Left cardiac atrium (tissue), 4 donors: Measurements from ENCODE around the gene CATSPER3. TPM values are rescaled to one million over a fixed set of nuclear protein-coding genes. Genes with fewer than 3 reads are reported as not detected.

Source experiments
- ATAC-seq, 2 donors: fragments of 200-7000 bp; cut with Tn5 transposase; one replicate each; pipeline ENCODE4 v1.9.1; 2020; ENCODE audit warnings: mild to moderate bottlenecking in 2 of 2, moderate library complexity in 2 of 2
- DNase-seq: peaks from one replicate; pipeline ENCODE4 v3.0.0-alpha.2; 2020
- intact Hi-C, 2 donors: fragments of 100-400 bp; cut with DNase I; formaldehyde crosslinking; loops; one replicate each; pipeline versions ENCODE4 v1.14.1 to v1.15.1; 2022 to 2023
- long read RNA-seq: library from polyadenylated mRNA; unstranded; transcript quantifications from one replicate; pipeline ENCODE4 v2.0.0, GENCODE V29; 2021
- total RNA-seq, 2 donors: library from RNA; stranded (reverse); fragmentation: NEBNext Ultra II Directional; extraction: Animal tissue kit (Norgen Biotek cat#: 25700); gene quantifications; one replicate each; pipeline ENCODE4 v1.2.1, GENCODE V29; 2021
- donor health status: DM: no; HTN: yes; CAD: no.
- donor health status: DM: no; HTN: yes; CAD: no; lungs with severe emphysema.
- donor health status: DM: yes; HTN: yes; CAD: no.
- donor health status: Dilated cardiomyopathy.

The CATSPER3 gene
- total RNA-seq: under 1 TPM; 0.31 to 0.68 TPM
- long read RNA-seq: 0 reads

DNA sequence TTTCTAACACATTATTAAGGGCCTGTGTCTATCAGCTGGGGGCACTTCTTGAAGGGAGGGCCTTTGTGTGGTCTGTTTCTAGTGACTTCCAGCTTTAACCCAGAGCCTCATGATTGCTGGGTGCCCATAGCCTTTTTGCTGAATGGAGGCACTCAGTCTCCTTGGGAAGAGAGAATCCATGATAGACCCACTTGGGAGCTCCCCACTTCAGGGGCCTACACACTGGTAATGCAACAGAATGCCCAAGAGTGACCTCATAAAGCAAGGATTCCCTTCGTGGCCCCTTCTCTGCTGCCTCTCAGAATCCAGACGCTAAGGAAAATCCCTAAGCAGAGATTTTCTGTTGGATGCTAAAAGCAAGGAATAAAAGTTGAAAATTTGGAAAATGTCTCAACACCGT lies at the start of gene CATSPER3:
TSS of gene CATSPER3 (plus strand) at position 301 of the 400 bp plus-strand sequence. CDS start at position 386, 85 bp downstream.
- ATAC-seq (no peak), DNase-seq (no peak)
- intact Hi-C loops: no loop called here

GRCh38 chr5:134918861-134919260 lies 48.8 kb upstream of the CATSPER3 start:
- intact Hi-C loops: no loop called here
- ATAC-seq (no peak), DNase-seq (no peak)

GRCh38 chr5:134920848-134921575 lies 46.7 kb upstream of the CATSPER3 start:
- intact Hi-C loops: no loop called here
- DNase-seq (no peak), ATAC-seq (no peak)

GRCh38 chr5:134932508-134932907 lies 35.2 kb upstream of the CATSPER3 start:
- no peak for ATAC-seq
- DNase-seq: no peak
- intact Hi-C loops: no loop called here

- DNase-seq (no peak), ATAC-seq (no peak)
- intact Hi-C loops: no loop called here
These were observed 33.5 kb upstream of the CATSPER3 start for GRCh38 chr5:134934202-134934601.

DNA sequence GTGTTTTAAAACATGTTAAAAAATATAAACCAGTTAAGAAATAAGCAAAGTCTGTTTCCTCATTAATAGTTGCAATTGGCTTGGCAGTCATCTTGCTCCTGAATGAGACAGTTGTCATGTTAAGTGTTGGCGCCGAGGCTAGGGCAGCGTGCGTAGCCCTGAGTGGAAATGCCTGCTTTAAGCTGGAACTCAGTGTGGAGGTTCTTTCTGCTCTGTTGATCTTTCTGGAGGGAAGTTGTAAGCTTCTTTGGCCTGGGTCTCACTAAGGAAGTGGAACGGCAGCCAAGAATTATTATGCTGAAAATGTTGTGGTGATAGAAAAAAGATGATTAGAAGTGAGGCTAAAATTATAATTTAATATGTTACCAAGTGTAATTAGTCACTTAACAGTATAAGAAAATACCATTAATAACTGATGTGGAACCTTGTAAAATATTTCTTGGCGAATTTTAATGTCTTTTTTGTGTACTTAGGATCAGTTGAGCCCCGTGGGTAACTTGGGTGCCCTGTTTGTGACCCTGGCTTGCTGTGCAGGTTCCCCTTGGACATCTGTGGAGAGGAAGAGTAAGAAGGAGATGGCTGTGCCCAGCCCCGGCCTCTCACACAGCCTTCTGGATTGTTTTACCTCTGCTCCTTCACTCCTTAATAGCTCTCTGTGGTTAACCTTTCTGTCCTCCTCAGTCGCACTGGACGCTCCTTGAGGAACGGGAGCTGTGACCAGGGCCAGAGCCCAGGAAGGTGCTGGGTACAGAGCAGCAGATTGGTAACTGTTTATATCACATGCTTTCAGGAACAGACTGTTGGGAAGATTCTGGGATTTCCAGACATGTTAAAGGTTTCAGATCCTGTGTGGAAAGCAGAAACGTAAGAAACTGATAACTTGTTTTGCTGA lies 31.8 kb upstream of the CATSPER3 start:
- intact Hi-C loops: no loop called here
- no peak for DNase-seq
- ATAC-seq: no peak

GRCh38 chr5:134937526-134937925 lies 30.2 kb upstream of the CATSPER3 start:
- intact Hi-C loops: no loop called here

DNA sequence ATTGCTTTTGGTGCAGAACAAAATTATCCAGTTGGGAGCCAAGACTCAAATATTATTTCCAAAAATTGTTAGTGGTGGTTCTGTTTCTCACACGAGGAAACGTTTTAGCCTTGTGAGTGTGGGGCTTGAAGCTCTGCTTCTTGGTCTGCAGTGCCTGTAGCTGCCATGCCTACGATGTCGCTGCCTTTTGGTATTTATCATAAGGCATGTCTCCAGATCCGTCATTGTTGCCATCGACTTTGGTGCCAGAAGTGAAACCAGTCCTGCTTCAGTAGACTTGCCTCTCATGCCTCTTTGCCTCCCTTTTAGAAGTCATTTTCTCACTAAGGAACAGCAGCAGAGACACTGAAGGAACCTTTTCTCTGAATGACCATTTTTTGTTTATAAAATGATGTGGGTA lies 29.7 kb upstream of the CATSPER3 start:
- no peak for ATAC-seq
- intact Hi-C loops: no loop called here
- no peak for DNase-seq

More at GRCh38 chr5:134937526-134937925, 30.2 kb upstream of the CATSPER3 start:
- no peak for DNase-seq
- ATAC-seq: no peak

GRCh38 chr5:134939500-134939899 lies 28.2 kb upstream of the CATSPER3 start:
- ATAC-seq (no peak), DNase-seq (no peak)
- intact Hi-C loops: no loop called here

- intact Hi-C loops: no loop called here
- no peak for DNase-seq
- ATAC-seq: no peak
These were observed 24.2 kb upstream of the CATSPER3 start for GRCh38 chr5:134943547-134943946.

DNA sequence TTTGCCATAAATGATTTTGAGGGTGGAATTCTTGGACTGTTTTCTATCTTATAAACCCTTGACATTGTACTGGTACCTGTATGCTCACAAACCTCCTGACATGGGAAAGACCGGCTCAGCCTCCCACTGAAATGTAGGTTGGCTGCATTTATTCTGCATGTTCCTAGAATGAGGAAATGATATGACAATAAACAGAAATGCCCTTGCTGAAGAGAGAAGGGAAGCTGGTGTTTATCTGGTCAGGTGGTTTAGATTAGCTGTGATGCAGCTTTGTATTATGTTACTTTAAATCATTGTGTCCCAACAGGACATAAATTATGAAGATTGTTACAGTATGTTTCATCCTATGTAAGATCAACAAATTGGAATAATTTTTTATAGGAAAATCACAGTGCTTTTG lies 23.1 kb upstream of the CATSPER3 start:
- no peak for ATAC-seq

GRCh38 chr5:134945041-134945440 lies 22.7 kb upstream of the CATSPER3 start:
- no peak for ATAC-seq
- no peak for DNase-seq
- intact Hi-C loops: no loop called here

More for the DNA sequence above, 23.1 kb upstream of the CATSPER3 start:
- intact Hi-C loops: no loop called here
- no peak for DNase-seq

DNA sequence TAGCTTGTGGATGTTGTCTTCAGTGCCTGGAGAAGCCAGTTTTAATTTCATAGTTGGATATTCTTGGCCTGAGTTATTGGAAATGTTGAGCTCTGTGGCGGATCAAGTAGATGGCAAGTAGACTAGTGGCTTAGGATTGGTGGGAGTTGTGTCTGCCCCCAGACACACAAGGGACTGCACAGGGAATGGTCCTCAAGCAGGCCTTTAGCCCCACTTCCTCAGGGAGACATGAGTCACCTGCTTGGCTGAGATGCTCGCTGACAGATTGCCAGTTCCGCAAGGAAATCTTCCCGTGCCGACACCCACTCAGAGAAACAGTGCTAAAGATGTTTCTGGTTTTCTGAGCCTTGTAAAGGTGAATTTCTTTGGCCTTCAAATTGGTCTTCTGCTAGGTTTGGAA lies 18.8 kb upstream of the CATSPER3 start:
- intact Hi-C loops: no loop called here
- DNase-seq: peak; percentile 43

GRCh38 chr5:134949316-134949715 lies 18.4 kb upstream of the CATSPER3 start:
- ATAC-seq (no peak), DNase-seq (no peak)
- intact Hi-C loops: no loop called here

More for the DNA sequence above, 18.8 kb upstream of the CATSPER3 start:
- ATAC-seq: peak; percentile 8 to 91

DNA sequence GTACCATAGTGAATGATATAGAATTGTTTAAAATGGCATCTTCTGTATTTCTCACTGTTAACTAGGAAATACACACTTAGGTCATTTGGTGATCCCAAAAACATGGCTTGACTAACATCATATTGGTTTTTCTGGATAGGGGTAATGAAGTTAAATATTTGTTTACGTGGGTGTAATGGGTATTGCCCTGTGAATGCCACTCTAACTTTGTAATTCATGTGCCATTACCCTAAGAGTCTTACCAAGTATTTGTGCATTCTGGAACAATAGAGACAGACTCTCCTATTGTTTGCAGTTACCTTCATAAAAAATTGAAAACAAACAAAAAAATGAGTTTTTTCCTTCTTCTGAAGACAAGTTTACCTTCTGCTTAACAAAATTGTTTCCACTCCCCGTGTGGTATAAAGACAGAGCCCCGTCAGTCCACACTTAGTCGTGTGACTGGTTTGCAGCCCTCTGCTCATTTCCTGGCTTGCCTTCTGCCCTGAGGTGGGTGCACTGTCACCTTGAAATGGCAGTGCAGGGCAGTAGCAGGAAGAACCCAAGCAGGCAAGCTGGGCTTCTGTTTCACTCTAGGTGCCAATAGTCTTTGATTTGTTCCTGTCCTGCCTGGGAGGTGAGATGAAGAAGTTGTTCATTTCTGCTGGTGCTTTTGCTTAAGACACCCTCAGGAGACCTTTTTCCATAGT lies 9.6 kb upstream of the CATSPER3 start:
- DNase-seq (no peak), ATAC-seq (no peak)
- intact Hi-C loops: no loop called here

DNA sequence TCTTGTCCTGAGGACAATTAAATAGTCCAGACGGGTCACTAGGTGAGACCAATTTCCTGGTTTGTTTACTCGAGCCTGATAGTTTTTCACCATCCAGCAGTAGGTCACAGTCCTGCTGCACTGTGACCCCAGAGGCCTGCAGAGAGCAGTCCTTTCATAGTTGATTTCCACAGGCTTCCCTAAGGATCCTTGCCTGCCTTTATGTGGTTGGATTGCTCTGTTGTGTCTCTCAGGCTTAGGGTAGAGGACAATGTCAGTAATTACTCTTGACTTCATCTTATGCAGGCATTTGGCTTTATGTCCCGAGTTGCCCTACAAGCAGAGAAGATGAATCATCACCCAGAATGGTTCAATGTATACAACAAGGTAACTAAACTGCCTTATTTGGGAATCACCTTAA lies 9.0 kb upstream of the CATSPER3 start:
- DNase-seq (no peak), ATAC-seq (no peak)
- intact Hi-C loops: no loop called here

GRCh38 chr5:134963098-134963497 lies 4.6 kb upstream of the CATSPER3 start:
- no peak for DNase-seq
- intact Hi-C loops: no loop called here

DNA sequence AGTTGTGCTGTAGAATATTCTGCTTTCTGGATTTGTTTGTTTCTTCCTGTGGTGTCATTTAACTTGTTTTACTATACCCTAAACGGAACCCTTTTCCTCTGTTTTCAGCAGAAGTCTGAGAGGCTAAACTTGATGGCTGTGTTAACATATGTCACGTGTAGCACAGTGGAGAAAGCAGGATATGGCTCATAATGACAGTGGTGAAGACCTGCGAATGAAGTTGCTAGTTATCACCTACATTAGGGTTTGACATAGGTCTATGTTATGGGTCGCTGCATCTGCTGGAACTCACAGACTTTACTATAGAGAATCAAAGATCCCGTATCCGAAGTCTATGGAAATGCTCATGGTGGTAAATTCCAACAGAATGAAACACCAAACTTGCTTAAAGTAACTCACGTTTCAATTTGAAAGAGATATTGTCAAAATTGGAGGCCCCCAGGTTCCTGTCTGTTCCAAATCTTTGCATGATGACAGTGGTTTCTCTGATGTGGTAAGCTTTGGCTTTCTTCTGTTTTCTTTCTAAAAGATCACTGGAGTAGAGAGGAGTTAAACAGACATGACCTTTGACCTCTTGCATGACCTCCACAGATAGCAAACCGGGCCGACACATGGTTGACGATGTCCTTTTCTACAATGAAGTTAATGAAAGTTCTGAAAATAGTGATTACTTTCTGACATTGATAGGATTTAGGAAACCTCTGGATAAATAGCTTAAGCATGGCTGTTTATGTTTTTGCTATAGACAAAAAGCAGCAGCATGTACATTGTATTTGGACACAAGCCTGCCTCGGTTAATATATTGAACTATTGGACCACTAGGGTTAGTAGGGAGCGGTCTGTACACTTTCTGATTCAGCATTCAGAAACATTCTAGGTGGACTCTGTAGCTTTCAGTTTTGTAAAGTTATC lies 3.1 kb upstream of the CATSPER3 start:
- DNase-seq: no peak
- intact Hi-C loops: no loop called here
- no peak for ATAC-seq

More at GRCh38 chr5:134963098-134963497, 4.6 kb upstream of the CATSPER3 start:
- ATAC-seq: no peak
